Ovary (tissue), 3 donors: Measurements from ENCODE around the gene TMEM131.

Experiments used
- EP300 ChIP-seq: sonication (generic); formaldehyde crosslinking; IDR thresholded peaks from one replicate; pipeline ENCODE4 v1.6.1; 2017; ENCODE audit warnings: antibody characterized with exemption
- TF ChIP-seq, protein P1 (sequence below), 3 donors: fragments of 450-650 bp in 2 of 3; fragments of 200-600 bp in 1 of 3; IDR thresholded peaks; one replicate each; pipeline versions ENCODE4 v1.5.1 to v1.8.0; 2016 to 2022; ENCODE audit warnings: antibody characterized with exemption in 3 of 3, mild to moderate bottlenecking in 1 of 3
- donor health status: DM: no; HTN: no; CAD: no.

DNA sequence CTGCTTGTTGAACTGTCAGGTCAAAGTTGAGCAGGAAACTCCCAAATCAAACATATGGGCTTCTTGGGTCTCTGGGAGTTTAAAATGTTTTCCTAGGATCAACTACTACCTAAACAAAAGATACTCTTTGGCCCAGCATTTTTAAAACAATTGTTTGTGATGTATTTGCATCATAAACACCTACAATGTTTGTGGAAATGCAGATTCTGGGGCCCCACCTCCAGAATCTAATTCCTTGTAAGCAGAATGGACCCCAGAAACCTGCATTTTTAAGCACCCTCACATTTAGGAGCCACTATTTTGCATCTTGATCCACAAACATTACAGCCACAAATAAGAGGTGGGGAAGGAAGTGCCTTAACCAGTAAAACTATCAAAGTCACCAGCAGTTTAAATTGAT, 104.1 kb downstream of the TMEM131 start:
- TF ChIP-seq, protein P1, sequence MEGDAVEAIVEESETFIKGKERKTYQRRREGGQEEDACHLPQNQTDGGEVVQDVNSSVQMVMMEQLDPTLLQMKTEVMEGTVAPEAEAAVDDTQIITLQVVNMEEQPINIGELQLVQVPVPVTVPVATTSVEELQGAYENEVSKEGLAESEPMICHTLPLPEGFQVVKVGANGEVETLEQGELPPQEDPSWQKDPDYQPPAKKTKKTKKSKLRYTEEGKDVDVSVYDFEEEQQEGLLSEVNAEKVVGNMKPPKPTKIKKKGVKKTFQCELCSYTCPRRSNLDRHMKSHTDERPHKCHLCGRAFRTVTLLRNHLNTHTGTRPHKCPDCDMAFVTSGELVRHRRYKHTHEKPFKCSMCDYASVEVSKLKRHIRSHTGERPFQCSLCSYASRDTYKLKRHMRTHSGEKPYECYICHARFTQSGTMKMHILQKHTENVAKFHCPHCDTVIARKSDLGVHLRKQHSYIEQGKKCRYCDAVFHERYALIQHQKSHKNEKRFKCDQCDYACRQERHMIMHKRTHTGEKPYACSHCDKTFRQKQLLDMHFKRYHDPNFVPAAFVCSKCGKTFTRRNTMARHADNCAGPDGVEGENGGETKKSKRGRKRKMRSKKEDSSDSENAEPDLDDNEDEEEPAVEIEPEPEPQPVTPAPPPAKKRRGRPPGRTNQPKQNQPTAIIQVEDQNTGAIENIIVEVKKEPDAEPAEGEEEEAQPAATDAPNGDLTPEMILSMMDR (IDR thresholded peaks at IDR 0.05), result no peak
- TF ChIP-seq EP300, result no peak
